ENCODE data around the gene NRG3. TPM values are rescaled to one million over a fixed set of nuclear protein-coding genes. Genes with fewer than 3 reads are reported as not detected.
"Not testable (repeated sequence)": the region's sequence is repeated elsewhere in the genome, so short reads cannot be mapped to it uniquely, and the experiment has no call there.

Gene NRG3
- total and polyA plus RNA-seq, 7 donors: 0.03 to 0.10 TPM; not detected in 5

GRCh38 chr10:82037076-82037475, 162.1 kb downstream of the NRG3 start:
- no peak overlapping the region for H3K27ac ChIP-seq
- H3K4me1 ChIP-seq: no peaks in the 10 kb centered on the region
- TF ChIP-seq, protein P1, sequence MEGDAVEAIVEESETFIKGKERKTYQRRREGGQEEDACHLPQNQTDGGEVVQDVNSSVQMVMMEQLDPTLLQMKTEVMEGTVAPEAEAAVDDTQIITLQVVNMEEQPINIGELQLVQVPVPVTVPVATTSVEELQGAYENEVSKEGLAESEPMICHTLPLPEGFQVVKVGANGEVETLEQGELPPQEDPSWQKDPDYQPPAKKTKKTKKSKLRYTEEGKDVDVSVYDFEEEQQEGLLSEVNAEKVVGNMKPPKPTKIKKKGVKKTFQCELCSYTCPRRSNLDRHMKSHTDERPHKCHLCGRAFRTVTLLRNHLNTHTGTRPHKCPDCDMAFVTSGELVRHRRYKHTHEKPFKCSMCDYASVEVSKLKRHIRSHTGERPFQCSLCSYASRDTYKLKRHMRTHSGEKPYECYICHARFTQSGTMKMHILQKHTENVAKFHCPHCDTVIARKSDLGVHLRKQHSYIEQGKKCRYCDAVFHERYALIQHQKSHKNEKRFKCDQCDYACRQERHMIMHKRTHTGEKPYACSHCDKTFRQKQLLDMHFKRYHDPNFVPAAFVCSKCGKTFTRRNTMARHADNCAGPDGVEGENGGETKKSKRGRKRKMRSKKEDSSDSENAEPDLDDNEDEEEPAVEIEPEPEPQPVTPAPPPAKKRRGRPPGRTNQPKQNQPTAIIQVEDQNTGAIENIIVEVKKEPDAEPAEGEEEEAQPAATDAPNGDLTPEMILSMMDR (IDR thresholded peaks at IDR 0.05): no peak
- no peak overlapping the region for H3K4me3 ChIP-seq
- ATAC-seq: no peak
- DNase-seq: no peak
- intact Hi-C loops (cut with DNase I): no loop called here
- no peaks in the 10 kb centered on the region for H3K36me3 ChIP-seq (ENCODE audit: insufficient read depth in 1 of 2, low read depth in 1 of 2)
- H3K27me3 ChIP-seq (ENCODE audit: insufficient read depth in 3 of 3, low read length in 2 of 3): no peaks in the 10 kb centered on the region
- H3K9me3 ChIP-seq: no peaks in the 10 kb centered on the region

DNA sequence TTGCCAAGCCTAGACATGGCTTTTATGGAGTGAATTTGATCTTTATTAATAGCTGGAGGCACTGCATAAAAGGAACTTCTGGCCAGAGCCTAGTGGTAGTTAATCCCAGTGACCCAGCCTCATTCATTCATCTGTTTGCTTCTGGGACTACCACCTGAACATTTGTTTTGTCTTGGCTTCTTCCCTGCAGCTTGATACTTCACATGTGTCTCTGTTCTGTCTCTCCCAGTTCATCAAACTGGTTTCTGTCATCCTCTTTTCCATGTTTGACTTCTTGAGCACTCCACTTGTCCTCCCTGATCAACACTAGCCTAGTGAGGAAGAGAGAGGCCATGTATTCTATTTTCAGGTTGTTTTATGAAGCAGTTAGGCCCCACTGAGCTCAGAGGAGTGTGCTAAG, 163.6 kb downstream of the NRG3 start:
- Histone ChIP-seq H3K27me3 (ENCODE audit: insufficient read depth in 3 of 3, low read length in 2 of 3) (no peaks in the 10 kb centered on the region), H3K4me3 (no peak overlapping the region), H3K27ac (no peak overlapping the region), H3K36me3 (ENCODE audit: insufficient read depth in 1 of 2, low read depth in 1 of 2) (no peaks in the 10 kb centered on the region), H3K9me3 (no peaks in the 10 kb centered on the region), H3K4me1 (no peaks in the 10 kb centered on the region)
- ATAC-seq (no peak), DNase-seq (no peak)
- TF ChIP-seq, protein P1 (IDR thresholded peaks at IDR 0.05): no peak
- intact Hi-C loops (cut with DNase I): no loop called here

GRCh38 chr10:82040336-82040735, 165.3 kb downstream of the NRG3 start:
- DNase-seq (no peak), ATAC-seq (no peak)
- Histone ChIP-seq H3K9me3 (no peaks in the 10 kb centered on the region), H3K4me1 (no peaks in the 10 kb centered on the region), H3K36me3 (ENCODE audit: insufficient read depth in 1 of 2, low read depth in 1 of 2) (no peaks in the 10 kb centered on the region), H3K4me3 (no peak overlapping the region), H3K27me3 (ENCODE audit: insufficient read depth in 3 of 3, low read length in 2 of 3) (no peaks in the 10 kb centered on the region), H3K27ac (no peak overlapping the region)
- TF ChIP-seq, protein P1 (IDR thresholded peaks at IDR 0.05): no peak
- WGBS, 3 donors: 63 to 72% (median 69%) methylated on average over 1 of the region's 1 CpG
- intact Hi-C loops (cut with DNase I): no loop called here

DNA sequence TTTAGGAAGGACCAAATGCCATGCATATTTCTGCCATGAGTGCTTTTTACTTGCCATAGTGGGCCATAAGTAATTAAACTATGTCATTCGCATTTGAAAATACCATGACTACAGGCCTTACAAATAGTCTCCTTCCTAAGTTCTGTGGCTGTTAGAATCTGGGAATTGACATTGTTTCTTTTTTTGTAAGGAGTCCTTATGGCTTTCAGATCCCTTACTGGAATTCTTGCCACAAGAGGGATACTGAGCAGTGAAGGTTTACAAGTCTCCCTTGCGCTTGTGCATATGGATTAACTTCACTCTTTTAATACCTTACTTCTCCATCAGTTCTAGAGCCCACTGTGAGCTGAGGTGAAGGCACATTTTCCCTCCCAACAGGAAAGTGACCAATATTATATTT, 166.0 kb downstream of the NRG3 start:
- no peak for ATAC-seq
- H3K9me3 ChIP-seq: no peaks in the 10 kb centered on the region
- no peak overlapping the region for H3K27ac ChIP-seq
- H3K27me3 ChIP-seq (ENCODE audit: insufficient read depth in 3 of 3, low read length in 2 of 3): no peaks in the 10 kb centered on the region
- intact Hi-C loops (cut with DNase I): no loop called here
- DNase-seq: no peak
- H3K36me3 ChIP-seq (ENCODE audit: insufficient read depth in 1 of 2, low read depth in 1 of 2): no peaks in the 10 kb centered on the region
- TF ChIP-seq, protein P1 (IDR thresholded peaks at IDR 0.05): no peak
- WGBS, 3 donors: 94 to 95% (median 95%) methylated on average over 2 of the region's 2 CpGs
- H3K4me3 ChIP-seq: no peak overlapping the region
- H3K4me1 ChIP-seq: no peaks in the 10 kb centered on the region

GRCh38 chr10:82056391-82056790, 181.4 kb downstream of the NRG3 start:
- TF ChIP-seq, protein P1 (IDR thresholded peaks at IDR 0.05): no peak
- intact Hi-C loops (cut with DNase I): no loop called here
- DNase-seq (no peak), ATAC-seq (no peak)
- Histone ChIP-seq H3K4me3 (no peak overlapping the region), H3K36me3 (ENCODE audit: insufficient read depth in 1 of 2, low read depth in 1 of 2) (no peaks in the 10 kb centered on the region), H3K27me3 (ENCODE audit: insufficient read depth in 3 of 3, low read length in 2 of 3) (no peaks in the 10 kb centered on the region), H3K9me3 (no peaks in the 10 kb centered on the region), H3K27ac (no peak overlapping the region), H3K4me1 (no peaks in the 10 kb centered on the region)
- 76 to 93% (median 88%) methylated on average over 1 of the region's 1 CpG for WGBS, 3 donors

GRCh38 chr10:82067192-82067591, 192.2 kb downstream of the NRG3 start:
- ATAC-seq; intact Hi-C loops (cut with DNase I): not testable (repeated sequence)
- WGBS, 3 donors: 81 to 88% (median 85%) methylated on average over 6 of the region's 6 CpGs

More at GRCh38 chr10:82067192-82067591, 192.2 kb downstream of the NRG3 start:
- not testable (repeated sequence) for DNase-seq; H3K27ac ChIP-seq; H3K4me1 ChIP-seq; H3K4me3 ChIP-seq; H3K9me3 ChIP-seq; H3K27me3 ChIP-seq (ENCODE audit: insufficient read depth in 3 of 3, low read length in 2 of 3); H3K36me3 ChIP-seq (ENCODE audit: insufficient read depth in 1 of 2, low read depth in 1 of 2)
